ENCODE data around the gene PDCD1.

PDCD1 gene

DNA sequence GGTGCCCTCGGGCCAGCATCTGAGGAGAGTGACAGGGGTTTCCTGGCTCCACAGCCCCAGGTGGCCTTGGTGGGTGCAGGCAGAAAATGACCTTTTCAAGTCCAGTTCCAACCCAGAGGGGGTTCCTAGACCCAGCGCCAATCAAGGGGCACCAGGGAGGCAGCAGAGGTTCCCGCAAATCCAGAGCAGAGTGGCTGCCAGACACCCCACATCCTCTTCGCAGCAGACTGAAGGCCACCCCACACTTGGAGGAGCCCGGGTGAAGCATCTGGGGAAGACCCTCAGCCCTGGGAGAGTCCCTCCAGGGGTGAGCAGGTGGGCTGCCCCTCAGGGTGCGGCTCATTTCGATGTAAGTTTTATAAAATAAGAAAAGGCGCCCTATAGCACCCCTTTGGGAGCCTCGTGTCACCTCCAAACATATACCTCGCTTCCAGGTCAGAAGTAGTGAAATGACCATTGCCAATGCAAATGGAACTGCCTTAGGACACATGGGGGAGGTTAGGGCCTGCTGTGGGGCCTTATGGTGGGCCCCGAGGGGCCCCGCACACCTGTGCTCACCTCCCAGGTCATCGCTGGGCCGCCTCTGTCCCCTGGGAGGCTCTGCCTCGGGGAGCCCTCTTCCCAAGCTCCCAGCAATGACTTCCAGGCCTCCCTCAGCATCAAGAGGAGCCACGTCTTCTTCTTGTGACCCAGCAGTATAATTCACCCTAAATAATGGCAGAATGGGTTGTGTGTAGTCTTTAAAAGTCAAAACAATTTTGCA is 21.8 kb upstream of the PDCD1 start:
- ATAC-seq (ENCODE audit: insufficient read depth, low read depth) (no peak), DNase-seq (no peak)
- peaks cover 18% of the 10 kb centered on the region for H3K79me2 ChIP-seq (ENCODE audit: insufficient read depth, low read length)
- peak overlapping the region; percentile 69 for H2AFZ ChIP-seq (ENCODE audit: low read depth, low read length)
- TF ChIP-seq EZH2 (IDR thresholded peaks at IDR 0.05; ENCODE audit: borderline replicate concordance, low read depth, low read length, severe bottlenecking) (no peak), CTCF (IDR thresholded peaks at IDR 0.05; ENCODE audit: borderline replicate concordance, extremely low read depth, low read length, poor library complexity, severe bottlenecking) (no peak)
- peak overlapping the region; percentile 54 for H3K9ac ChIP-seq (ENCODE audit: low read depth, low read length)
- H3K36me3 ChIP-seq (ENCODE audit: insufficient read depth, low read length): peaks cover 5% of the 10 kb centered on the region; the same call in 1 of the 2 replicates
- no peaks in the 10 kb centered on the region for H3K9me3 ChIP-seq (ENCODE audit: insufficient read depth, low read length, severe bottlenecking)
- H4K20me1 ChIP-seq (ENCODE audit: insufficient read depth, low read length): no peaks in the 10 kb centered on the region
- H3K4me3 ChIP-seq (ENCODE audit: low read depth in 1 of 2, low read length in 2 of 2): peak overlapping the region in 1 of 2 experiments; percentile 70; a peak in 2 of 4 replicates
- peak overlapping the region; percentile 94 for H3K4me2 ChIP-seq (ENCODE audit: insufficient read depth, low read length)
- H3K4me1 ChIP-seq (ENCODE audit: insufficient read depth, low read length): peaks cover 51% of the 10 kb centered on the region
- H3K27ac ChIP-seq (ENCODE audit: low read length): peak overlapping the region; percentile 74
- no peaks in the 10 kb centered on the region for H3K27me3 ChIP-seq (ENCODE audit: insufficient read depth, low read length, poor library complexity)

DNA sequence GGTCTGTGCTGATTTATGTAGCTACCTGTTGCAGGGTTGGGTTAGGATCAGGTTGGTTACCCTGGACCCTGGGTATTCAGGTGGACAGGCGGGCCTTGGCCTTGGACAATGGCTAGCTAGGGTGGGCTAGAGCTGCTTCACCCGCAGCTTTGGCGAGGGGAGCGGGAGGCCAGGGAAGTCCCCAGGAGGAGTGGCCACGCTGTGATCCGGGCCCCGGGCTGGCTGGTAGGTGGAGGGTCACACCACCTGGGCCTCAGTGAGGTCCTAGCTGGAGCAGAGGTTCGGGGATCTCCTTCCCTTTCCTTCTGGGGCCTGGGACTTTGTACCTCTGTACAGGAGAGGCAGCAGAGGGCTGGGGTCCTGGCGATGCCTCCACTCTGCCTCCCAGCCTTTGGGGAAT is 20.6 kb upstream of the PDCD1 start:
- Histone ChIP-seq H3K4me2 (ENCODE audit: insufficient read depth, low read length) (no peak overlapping the region), H3K4me3 (ENCODE audit: low read depth in 1 of 2, low read length in 2 of 2) (no peak overlapping the region), H4K20me1 (ENCODE audit: insufficient read depth, low read length) (no peaks in the 10 kb centered on the region; the same call in 1 of the 2 replicates), H3K27me3 (ENCODE audit: insufficient read depth, low read length, poor library complexity) (no peaks in the 10 kb centered on the region), H3K4me1 (ENCODE audit: insufficient read depth, low read length) (peaks cover 39% of the 10 kb centered on the region), H3K36me3 (ENCODE audit: insufficient read depth, low read length) (no peaks in the 10 kb centered on the region), H3K79me2 (ENCODE audit: insufficient read depth, low read length) (peaks cover 7% of the 10 kb centered on the region; the same call in 1 of the 2 replicates), H2AFZ (ENCODE audit: low read depth, low read length) (no peak overlapping the region), H3K9me3 (ENCODE audit: insufficient read depth, low read length, severe bottlenecking) (no peaks in the 10 kb centered on the region), H3K9ac (ENCODE audit: low read depth, low read length) (no peak overlapping the region), H3K27ac (ENCODE audit: low read length) (no peak overlapping the region)
- DNase-seq (no peak), ATAC-seq (ENCODE audit: insufficient read depth, low read depth) (no peak)
- TF ChIP-seq CTCF (IDR thresholded peaks at IDR 0.05; ENCODE audit: borderline replicate concordance, extremely low read depth, low read length, poor library complexity, severe bottlenecking) (no peak), EZH2 (IDR thresholded peaks at IDR 0.05; ENCODE audit: borderline replicate concordance, low read depth, low read length, severe bottlenecking) (no peak)

DNA sequence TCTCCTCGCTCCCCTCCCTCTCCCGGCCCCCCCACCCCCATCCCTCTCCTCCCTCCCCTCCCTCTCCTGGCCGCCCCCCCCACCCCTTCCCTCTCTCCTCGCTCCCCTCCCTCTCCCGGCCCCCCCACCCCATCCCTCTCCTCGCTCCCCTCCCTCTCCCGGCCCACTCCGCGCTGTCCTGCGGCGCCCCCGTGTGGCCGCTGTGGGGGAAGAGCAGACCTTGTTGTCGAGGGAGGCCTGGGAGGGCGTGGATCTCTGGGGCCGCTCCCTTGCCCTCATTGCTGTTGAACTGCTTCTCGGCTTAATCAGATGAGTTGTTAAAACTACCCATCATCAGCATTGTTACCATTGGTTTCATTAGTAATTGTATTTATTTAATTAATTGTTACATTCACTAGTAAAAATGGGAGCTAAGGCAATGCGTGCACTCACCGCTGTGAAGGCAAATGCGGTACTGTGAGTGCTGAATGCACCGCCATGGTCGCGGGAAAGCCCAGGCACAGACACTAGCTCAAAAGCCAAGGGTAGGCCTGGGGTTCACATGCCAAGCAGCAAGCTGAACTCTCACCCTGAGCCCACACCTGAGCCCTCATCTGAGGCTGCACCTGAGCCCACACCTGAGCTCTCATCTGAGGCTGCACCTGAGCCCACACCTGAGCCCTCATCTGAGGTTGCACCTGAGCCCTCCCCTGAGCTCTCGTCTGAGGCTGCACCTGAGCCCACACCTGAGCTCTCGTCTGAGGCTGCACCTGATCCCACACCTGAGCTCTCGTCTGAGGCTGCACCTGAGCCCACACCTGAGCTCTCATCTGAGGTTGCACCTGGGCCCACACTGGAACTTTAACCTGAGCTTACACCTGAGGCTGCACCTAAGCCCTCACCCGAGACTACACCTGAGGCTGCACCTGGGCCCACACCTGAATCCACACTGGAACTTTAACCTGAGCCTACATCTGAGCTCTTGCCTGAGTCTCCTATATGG is 19.6 kb upstream of the PDCD1 start:
- H3K4me1 ChIP-seq (ENCODE audit: insufficient read depth, low read length): peaks cover 29% of the 10 kb centered on the region
- no peaks in the 10 kb centered on the region for H3K27me3 ChIP-seq (ENCODE audit: insufficient read depth, low read length, poor library complexity)
- no peak overlapping the region for H3K9ac ChIP-seq (ENCODE audit: low read depth, low read length)
- H3K27ac ChIP-seq (ENCODE audit: low read length): no peak overlapping the region
- H3K9me3 ChIP-seq (ENCODE audit: insufficient read depth, low read length, severe bottlenecking): no peaks in the 10 kb centered on the region
- no peak overlapping the region for H3K4me3 ChIP-seq (ENCODE audit: low read depth in 1 of 2, low read length in 2 of 2)
- peak; percentile 83 for DNase-seq
- no peaks in the 10 kb centered on the region for H3K36me3 ChIP-seq (ENCODE audit: insufficient read depth, low read length)
- 0 out of 2 replicates have a peak, but pooled peaks cover 4% of the 10 kb centered on the region for H3K79me2 ChIP-seq (ENCODE audit: insufficient read depth, low read length)
- H2AFZ ChIP-seq (ENCODE audit: low read depth, low read length): no peak overlapping the region
- H3K4me2 ChIP-seq (ENCODE audit: insufficient read depth, low read length): no peak overlapping the region
- peak; percentile 47 for ATAC-seq (ENCODE audit: insufficient read depth, low read depth)
- TF ChIP-seq EZH2 (IDR thresholded peaks at IDR 0.05; ENCODE audit: borderline replicate concordance, low read depth, low read length, severe bottlenecking) (no peak), CTCF (IDR thresholded peaks at IDR 0.05; ENCODE audit: borderline replicate concordance, extremely low read depth, low read length, poor library complexity, severe bottlenecking) (peak; percentile 83)
- H4K20me1 ChIP-seq (ENCODE audit: insufficient read depth, low read length): no peaks in the 10 kb centered on the region; the same call in 1 of the 2 replicates
